HG03108 (cell line): Measurements from ENCODE around the gene FGD3.
"Not testable (repeated sequence)": the region's sequence is repeated elsewhere in the genome, so short reads cannot be mapped to it uniquely, and the experiment has no call there.

Experiments used
- ATAC-seq: cut with Tn5 transposase; IDR thresholded peaks from one replicate; pipeline ENCODE4 v1.9.1; 2021; ENCODE audit warnings: moderate library complexity; ENCODE audit not compliant: unreplicated experiment

The FGD3 gene, protein sequence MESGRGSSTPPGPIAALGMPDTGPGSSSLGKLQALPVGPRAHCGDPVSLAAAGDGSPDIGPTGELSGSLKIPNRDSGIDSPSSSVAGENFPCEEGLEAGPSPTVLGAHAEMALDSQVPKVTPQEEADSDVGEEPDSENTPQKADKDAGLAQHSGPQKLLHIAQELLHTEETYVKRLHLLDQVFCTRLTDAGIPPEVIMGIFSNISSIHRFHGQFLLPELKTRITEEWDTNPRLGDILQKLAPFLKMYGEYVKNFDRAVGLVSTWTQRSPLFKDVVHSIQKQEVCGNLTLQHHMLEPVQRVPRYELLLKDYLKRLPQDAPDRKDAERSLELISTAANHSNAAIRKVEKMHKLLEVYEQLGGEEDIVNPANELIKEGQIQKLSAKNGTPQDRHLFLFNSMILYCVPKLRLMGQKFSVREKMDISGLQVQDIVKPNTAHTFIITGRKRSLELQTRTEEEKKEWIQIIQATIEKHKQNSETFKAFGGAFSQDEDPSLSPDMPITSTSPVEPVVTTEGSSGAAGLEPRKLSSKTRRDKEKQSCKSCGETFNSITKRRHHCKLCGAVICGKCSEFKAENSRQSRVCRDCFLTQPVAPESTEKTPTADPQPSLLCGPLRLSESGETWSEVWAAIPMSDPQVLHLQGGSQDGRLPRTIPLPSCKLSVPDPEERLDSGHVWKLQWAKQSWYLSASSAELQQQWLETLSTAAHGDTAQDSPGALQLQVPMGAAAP

DNA sequence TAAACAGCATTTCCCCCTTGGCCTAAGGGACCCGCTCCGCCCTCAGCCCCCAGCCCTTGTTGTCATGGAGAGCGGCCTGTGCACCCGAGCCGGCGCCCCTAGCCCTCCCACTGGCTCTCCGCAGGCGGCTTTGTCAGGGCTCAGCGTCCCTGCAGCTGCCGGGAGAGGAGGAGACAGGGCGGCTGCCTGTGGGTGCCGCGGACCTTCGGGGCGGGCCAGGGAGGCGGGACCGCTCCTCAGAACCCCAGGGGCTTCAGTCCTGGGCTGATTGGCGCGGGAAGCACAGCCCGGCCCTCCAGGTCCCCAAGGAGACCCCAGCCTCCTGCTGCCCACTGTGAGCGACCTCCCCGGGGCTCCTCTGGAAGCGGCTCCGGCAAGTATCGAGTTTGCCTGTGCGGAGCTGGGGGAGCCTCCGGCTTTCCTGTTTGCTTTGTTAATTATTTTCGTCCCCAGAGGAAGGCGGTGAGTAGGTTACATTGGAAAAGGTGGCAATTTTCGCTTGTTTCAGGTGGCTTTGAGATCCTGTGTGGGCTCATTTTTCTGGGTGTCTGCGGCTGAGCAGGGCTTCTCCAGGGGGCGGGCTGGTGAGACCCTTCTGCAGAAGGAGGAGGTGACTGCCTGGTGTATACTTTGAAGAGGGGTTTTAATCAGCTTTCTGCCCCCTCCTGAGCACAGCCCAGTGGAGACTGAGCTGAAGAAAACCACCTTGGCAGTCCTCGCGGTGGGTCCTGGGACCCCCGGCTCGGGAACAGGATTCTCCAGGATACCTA lies at the start of gene FGD3:
FGD3 (plus strand) TSS at position 256 of the 770 bp plus-strand sequence. CDS start 28,734 bp downstream, outside the sequence.
- no peak for ATAC-seq

DNA sequence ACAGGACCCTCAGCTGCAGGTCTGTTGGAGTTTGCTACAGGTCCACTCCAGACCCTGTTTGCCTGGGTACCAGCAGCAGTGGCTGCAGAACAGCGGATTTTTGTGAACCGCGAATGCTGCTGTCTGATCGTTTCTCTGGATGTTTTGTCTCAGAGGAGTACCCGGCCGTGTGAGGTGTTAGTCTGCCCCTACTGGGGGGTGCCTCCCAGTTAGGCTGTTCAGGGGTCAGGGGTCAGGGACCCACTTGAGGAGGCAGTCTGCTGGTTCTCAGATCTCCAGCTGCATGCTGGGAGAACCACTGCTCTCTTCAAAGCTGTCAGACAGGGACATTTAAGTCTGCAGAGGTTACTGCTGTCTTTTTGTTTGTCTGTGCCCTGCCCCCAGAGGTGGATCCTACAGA lies 42.2 kb upstream of the FGD3 start:
- ATAC-seq, result not testable (repeated sequence)

DNA sequence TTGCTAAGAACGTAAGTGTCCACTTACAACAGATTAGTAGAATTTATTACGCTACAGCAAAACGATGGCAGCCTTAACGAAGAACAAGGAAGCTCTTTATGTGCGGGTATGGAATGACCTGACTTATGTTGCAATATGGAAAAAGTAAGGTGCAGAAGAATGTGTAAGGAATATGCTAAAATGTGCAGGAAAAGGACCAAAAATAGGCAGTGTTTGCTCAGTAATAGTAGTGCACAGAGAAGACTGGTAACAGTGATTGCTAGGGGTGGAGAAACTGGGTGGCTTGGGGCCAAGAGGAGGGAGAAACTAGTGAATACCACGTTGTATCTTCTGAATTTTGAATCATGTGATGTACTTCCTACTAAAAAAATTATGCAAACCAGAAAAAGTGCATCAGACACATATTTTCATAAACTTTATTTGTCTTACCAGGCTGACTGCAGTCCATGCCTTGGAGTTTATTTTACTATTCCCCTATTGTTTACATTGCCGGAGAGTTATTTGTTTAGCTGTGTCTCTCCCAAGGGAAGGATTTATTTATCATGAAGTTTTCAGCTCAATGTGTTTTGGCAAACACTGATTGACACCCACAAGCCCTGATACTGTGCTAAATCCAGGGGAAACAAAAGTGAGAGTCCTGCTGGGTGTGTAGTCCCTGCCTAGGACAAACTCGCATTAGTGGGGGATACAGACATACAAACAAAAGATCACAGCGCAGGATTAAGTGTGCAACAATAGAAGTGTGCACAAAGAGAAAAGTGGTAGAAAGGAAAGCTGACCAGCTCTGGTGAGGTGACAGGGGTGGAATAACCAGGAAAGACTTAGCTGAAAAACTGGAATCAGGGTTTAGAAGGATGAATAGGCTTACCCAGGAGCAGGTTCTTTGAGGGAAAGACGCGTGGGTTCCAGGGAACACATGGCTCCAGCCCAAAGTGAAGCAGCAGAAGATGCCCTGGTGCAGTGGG lies 35.5 kb upstream of the FGD3 start:
- no peak for ATAC-seq

DNA sequence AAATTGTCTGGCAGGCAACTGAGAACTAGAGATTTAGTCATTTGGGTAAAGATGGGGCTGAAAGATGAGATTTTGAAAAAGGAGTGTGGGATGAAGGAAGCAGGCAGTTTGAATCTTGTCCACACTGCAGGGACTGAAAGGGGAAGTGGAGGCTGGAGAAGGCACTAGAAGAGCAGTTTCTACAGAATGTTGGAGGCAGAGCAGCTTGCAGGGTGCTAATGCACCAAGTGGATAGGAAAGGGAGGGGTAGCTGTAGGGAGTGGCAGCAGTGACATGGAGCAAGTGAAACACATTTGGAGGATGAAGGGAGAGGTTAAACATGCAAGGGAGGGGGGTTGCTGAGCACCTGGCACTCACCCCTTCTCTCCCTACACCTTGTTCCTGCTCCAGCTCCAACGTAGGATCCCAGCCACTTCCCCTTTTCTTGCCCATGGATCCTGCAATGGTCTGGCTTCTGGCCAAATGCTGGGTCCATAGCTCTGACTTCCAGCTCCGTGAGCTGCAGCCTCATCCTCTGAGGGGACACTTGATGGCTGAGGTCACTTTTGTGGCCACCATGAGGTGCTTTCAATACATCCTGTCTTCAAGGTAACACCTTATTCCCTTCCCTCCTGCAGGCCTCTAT lies 30.0 kb upstream of the FGD3 start:
- ATAC-seq, result no peak

DNA sequence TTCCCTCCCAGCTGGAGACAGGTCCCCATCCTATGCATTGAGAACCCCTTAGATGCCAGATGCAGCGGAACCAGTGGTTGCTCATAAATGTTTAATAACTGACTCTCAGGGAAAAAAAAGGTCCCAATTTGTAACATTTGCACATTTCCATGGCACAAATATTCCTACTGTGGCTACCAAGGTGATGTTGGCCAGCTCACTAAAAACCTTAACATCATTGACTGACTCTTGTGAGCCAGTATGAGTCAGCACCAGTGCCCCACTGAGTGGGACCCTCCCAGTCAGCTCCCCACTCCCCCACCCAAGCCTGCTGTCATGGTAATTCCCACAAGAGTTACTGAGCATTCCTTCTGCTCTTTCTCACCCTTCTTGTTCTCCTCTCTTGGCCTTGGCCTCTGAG lies 26.9 kb upstream of the FGD3 start:
- ATAC-seq, result no peak

DNA sequence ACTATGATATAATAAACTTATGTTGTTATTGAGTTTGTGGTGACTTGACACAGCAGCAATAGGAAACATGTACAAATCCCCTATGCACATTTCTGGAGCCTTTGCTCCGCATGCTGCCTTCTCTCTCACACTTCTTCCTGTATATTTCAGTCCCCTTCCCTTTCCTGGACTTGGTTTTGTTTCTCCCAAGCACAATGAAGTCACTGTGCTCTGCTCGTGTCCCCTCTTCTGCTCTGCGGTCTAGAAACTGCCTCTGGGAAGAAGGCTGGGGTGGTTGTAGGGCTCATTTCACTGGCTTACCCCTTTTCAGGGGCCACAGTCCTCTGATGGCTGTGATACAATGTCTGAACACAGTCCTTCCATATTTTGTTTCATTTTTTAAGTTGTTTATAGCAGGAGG lies 15.7 kb upstream of the FGD3 start:
- ATAC-seq, result no peak

DNA sequence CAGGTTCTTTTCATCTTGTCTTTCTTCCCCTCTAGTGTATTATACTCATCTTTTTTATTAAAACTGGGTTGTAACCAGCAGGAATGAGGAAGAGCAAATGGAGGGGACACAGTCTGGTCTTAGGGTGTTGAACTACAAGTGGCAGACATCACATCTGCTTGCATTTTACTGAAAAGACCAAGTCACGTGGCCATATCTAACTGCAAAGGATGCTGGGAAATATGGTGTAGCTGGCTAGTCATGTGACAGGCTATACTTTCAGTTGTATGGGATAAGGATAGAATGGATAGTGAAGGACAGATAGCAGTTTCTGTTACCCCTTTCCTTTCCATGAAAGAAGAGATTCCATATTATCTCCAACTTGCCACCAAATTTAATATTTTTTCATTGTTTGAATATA lies 13.0 kb upstream of the FGD3 start:
- ATAC-seq, result no peak

DNA sequence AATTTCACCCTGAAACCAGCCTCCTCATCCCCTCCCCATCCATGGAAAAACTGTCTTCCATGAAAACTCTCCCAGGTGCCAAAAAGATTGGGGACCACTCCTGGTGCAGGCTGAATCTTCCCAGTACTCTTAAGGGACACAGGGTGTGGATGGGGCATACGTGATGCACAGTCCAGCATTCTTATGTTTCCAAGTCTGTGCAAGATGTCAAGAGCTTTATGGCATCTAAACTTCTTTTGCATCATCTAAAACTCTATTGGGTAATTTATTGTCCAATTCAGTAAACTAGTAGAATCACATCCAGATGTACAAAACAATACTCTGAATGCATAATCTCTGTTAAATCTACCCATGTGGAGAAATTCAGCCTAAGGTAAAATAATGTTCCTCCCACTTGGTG lies 9.3 kb upstream of the FGD3 start:
- ATAC-seq, result no peak

DNA sequence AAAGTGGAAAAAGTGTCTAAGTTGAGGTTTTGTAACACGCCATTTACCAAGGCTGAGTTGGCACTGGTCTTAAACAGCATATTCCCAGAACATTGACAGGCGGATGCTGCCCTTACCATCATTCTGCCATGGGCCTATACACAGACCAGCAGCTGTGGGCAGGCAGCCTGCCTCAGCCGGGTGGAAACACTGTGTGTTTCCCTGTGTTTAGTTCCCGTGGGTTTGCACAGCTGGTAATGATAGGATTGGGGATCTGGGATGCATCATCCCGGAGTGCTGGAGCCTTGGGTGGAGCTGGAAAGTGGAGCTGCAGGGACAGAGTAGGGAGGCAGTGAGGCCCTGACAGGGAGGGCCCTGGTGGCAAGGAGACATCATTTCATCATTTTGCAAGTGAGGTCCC lies 5.5 kb upstream of the FGD3 start:
- no peak for ATAC-seq

DNA sequence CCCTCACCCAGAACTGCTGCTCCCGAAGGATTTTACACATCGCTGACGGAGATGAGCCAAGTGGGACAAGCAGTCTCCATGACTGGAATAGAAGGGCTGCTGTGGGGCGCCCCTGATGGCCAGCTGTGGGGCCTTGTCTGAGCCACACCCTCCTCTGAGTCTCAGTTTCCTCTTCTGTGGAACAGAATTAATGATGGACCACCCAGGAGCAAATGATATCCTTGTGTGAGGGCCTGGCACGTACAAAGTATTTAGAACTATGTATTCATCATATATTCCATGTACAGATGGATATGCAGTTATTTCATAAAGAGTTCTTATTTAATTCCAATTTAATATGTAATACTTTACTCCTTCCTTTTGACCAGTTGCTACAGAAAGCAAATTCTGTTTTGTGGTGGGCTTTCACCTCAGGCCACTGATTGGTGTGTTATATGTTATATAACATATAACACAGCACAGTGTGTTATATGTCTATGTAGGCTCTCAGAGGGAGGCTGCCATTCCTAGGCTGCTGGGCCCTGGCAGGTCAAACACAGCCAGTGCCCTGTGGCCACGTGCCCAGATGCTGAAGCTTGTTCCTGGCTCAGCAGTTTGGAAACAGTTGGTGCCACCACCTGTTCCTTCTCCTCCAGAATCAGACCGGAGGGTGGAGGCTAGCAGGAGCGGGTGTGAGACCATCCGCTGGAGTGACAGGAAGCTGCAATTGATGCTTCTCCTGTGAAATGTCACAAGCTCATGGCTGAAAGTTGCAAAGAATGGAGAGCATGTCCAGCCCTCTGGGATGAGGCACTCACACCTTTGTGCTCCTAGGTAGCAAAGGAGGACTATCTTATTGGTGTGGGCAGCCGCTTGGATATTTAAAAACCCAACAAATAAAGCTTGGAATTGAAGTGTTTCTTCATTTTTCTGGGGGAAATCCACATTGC lies 4.4 kb upstream of the FGD3 start:
- ATAC-seq, result no peak

DNA sequence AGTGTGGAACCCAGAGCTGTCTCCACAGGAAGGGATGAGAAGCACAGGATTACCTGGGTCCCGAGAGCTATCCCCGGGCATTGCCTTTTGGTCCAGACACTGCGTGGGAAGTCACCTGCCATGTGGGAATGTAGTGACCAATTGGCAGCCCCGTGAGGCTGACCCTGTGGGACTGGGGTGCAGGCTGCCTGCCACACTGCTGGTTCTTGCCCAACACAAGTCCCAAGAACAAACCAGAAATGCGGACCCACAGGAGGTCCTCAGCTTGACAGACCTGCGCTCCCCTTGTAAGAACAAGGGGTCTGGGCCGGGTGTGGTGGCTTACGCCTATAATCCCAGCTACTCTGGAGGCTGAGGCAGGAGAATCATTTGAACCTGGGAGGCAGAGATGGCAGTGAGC lies 2.4 kb upstream of the FGD3 start:
- no peak for ATAC-seq

DNA sequence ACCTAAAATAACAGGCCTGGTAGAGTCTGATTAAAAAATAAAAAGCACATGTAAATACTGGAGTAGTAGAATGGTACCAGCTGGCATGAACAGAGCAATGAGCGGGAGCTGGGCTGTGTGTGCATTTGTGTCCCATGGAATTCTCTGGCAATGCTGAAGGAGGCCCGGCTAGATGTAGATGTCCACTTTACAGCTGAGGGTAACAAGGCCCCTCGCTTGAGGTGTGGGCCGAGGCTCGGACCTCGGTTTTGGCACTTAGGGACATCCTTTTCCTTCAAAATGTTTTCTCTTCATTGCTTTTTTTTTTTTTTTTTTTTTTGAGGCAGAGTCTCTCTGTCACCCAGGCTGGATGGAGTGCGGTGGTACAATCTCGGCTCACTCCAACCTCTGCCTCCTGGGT lies 1.5 kb upstream of the FGD3 start:
- ATAC-seq, result no peak

DNA sequence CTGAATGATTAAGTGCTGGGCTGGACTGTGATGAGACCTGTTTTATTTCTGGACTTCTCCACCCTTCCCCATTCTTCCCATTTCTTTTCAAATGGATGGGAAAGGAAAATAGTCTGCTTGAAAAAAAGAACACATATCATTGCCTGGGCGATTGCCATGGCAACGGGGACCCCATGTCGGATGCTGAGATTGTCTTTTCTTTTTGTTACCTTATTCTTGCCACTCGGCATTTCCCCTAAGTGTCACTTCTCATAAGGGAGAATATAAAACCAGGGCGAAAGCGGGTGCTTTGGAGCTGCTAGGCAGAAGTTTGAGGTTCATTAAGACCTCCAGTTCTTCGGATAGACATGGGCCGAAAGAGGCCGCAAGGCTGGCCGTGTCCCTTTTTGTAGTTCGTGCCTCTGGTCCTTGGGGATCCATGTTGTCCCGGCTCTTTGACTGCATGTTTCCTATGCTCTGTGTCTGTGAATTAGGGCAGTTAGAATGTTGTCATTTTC lies 763 bp downstream of the FGD3 start:
- no peak for ATAC-seq

DNA sequence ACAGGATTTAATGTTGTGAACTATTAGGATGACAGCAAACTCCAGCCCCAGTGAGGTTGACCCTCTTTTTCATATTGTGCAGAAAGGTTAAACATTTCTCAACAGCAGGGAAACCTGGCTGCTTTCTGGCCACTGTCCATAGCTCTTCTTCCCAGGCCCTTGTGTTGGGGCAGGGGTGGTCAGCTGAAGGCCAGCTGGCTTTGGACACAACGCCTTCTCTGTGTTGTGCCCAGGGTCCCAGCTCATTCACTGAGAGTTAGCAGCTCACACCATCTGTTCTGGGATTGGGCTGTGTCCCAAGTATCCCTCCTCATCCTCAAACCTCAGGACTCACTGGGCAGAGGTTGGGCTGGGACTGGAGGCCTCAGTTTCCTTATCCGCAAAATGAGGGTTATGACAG lies 1.3 kb downstream of the FGD3 start:
- ATAC-seq, result no peak

DNA sequence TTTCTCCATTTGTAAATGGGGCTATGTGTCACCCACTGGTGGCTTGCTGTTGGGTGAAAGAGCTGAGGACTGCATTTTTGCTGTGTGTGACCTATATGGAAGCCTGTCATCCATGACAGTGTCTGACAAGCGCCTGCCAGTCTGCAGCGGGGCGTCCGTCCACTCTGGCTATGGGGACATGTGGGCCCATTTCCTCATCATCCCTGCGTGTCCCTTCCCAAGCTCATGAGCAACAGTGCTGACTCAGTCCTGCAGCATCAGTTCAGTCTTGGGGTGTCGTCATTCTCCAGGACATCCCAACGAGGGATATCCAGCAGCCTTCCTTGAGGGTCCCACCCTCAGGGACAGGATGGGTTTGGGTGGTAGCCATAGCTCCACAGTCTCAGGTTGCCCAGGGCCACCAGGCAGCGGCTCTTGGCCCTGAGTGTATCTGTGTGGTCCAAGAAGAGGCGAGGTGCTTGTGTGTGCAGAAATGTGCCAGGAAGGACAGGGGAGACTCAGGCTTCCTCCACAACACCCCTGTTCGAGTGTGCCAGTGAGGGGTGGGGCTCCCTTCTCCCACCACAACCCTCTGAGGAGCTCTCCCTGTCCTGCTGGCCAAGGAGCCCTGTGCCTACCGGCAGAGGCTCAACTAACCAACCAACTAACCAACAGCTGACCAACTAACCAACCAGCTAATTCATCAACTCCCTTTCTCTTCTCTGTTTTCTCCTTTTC lies 2.1 kb downstream of the FGD3 start:
- ATAC-seq, result no peak

DNA sequence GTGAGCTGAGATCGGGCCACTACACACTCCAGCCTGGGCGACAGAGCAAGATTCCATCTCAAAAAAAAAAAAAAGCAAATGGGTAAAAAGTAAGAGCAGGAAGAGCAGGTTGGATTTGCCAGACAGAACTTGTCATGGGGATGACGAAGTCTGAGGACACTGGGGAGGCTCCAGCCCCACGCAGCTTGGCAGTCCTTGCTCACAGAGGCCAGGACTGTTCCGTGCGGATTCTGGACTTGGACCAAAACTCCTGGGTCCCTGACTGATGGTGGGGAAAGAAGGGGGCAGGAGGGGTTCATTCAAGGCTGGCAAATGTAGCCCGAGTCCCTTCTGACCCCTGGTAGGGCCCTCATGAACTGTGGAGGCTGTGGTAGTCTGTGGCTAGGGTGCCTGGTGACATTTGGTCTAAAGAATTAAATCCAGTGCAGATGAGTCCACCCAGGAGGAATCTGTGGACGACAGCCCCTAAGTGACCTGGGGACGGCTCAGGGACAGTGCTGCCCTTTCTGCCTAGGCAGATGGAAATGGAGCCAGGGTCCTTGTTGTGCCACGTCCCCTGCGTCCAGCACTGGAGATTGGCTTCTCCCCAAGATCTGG lies 3.1 kb downstream of the FGD3 start:
- no peak for ATAC-seq

DNA sequence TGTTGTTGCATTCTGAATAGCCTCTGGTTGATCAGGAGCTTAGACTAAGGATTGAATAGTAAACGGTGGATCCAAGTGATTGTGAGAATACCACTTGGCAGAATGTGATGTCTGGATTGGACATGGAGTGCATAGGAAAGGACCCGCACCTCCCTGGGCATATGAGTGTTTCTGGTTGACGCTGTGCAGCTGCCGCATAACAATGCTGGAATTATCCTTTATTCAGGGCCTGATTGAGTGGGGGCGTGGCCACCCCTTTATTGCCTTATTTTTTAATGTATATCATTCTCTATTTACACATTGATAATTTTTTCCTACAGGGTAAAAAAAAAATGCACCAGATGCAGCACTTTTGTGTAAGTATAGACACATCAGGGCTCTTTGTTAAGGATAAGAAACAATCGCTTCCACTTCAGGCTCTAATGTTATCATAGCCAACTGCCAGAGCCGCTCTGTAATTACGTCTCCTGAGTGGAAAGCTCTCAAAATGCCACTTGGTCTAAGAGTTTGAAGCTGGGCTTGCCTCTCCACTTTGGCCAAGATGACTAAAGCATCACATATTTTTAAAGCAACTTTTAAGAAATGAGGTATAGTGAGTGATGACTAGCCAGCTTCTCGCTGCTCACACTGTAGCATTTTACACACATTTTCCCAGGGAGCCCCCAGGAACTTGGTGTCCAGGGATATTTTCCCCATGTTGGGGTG lies 5.7 kb downstream of the FGD3 start:
- ATAC-seq, result no peak
